Measurements from ENCODE around the gene MRPL49. TPM values are rescaled to one million over a fixed set of nuclear protein-coding genes. Genes with fewer than 3 reads are reported as not detected.
A peak's percentile ranks its signal among the peaks of the same experiment; 100 is the strongest.

Gene MRPL49
- total and polyA plus RNA-seq, 2 of the 13 experiments (the other 11 are each of a cell fraction or from before 2014, with no cell fraction given) = 39.2 to 53.3 TPM

- TF ChIP-seq NFAT5 (CRISPR knock-in tag; IDR thresholded peaks at IDR 0.05) = peak; percentile 76; the same call in 1 of the 2 replicates
- TF ChIP-seq RFX5 (IDR thresholded peaks at IDR 0.05; ENCODE audit: low read depth, low read length) = no peak; the same call in 1 of the 2 replicates
- TF ChIP-seq ZNF563 (CRISPR knock-in tag; IDR thresholded peaks at IDR 0.05) = peak; percentile 58
- TF ChIP-seq ZNF792 (CRISPR knock-in tag; IDR thresholded peaks at IDR 0.05) = no peak
- peak; percentile 11 for TF ChIP-seq TGIF2 (CRISPR knock-in tag; IDR thresholded peaks at IDR 0.05)
- peak; percentile 82 for TF ChIP-seq ZNF687 (CRISPR knock-in tag; IDR thresholded peaks at IDR 0.05)
- no peak for TF ChIP-seq ZNF850 (CRISPR knock-in tag; conservative IDR thresholded peaks at IDR 0.05)
- TF ChIP-seq ZNF274 (CRISPR knock-in tag; IDR thresholded peaks at IDR 0.05) = no peak
- TF ChIP-seq SPEN (CRISPR knock-in tag; IDR thresholded peaks at IDR 0.05; ENCODE audit: low read depth) = peak; percentile 80
- no peak for TF ChIP-seq SIX4 (CRISPR knock-in tag; IDR thresholded peaks at IDR 0.05)
- peak in 1 of 2 experiments; percentile 90; a peak in 2 of 4 replicates for TF ChIP-seq ATF4 (CRISPR knock-in tag; IDR thresholded peaks at IDR 0.05)
- no peak for TF ChIP-seq DNMT3B (CRISPR knock-in tag; conservative IDR thresholded peaks at IDR 0.05)
- TF ChIP-seq FOXC1 (CRISPR knock-in tag; IDR thresholded peaks at IDR 0.05; ENCODE audit: borderline replicate concordance) = peak; percentile 62; the same call in 1 of the 2 replicates
- TF ChIP-seq ZNF431 (CRISPR knock-in tag; IDR thresholded peaks at IDR 0.05; ENCODE audit: borderline replicate concordance, low read depth) = peak; percentile 86
- TF ChIP-seq ZNF430 (CRISPR knock-in tag; IDR thresholded peaks at IDR 0.05) = peak; percentile 60; the same call in 1 of the 2 replicates
- TF ChIP-seq ZBTB25 (CRISPR knock-in tag; IDR thresholded peaks at IDR 0.05) = no peak; the same call in 1 of the 2 replicates
These were observed 4.7 kb upstream of the MRPL49 start, which contains the start of gene ZNHIT2 (continued) for GRCh38 chr11:65117206-65118096.

Measured in HepG2 (cell line).